Fibroblast of skin of left biceps (primary cell): ENCODE measurements around the gene TMC5.
"Not testable (repeated sequence)": the region's sequence is repeated elsewhere in the genome, so short reads cannot be mapped to it uniquely, and the experiment has no call there.

ENCODE experiments used
- DNase-seq, 2 experiments: peaks; one replicate each; pipeline ENCODE4 v3.0.0-alpha.2; 2013; ENCODE audit warnings: low read depth in 2 of 2

Gene TMC5

GRCh38 chr16:19406891-19407491 is 10.7 kb upstream of the TMC5 start:
- DNase-seq, result no peak

GRCh38 chr16:19410435-19411171 is 7.1 kb upstream of the TMC5 start:
- DNase-seq, result no peak

GRCh38 chr16:19411298-19411697 is 6.4 kb upstream of the TMC5 start:
- DNase-seq, result no peak

- not testable (repeated sequence) for DNase-seq
Observed at GRCh38 chr16:19412055-19412454, 5.6 kb upstream of the TMC5 start.

- DNase-seq, result no peak
Observed at GRCh38 chr16:19415461-19415860, 2.2 kb upstream of the TMC5 start.

- DNase-seq, result no peak
Observed at GRCh38 chr16:19415918-19416317, 1.8 kb upstream of the TMC5 start.

- DNase-seq, result no peak
Observed at GRCh38 chr16:19418200-19418599, 517 bp downstream of the TMC5 start.

GRCh38 chr16:19419698-19420075 is 2.0 kb downstream of the TMC5 start:
- no peak for DNase-seq

- DNase-seq, result no peak
Observed at GRCh38 chr16:19424478-19424877, 6.8 kb downstream of the TMC5 start.

GRCh38 chr16:19430345-19430744 is 12.7 kb downstream of the TMC5 start:
- no peak for DNase-seq

- no peak for DNase-seq
Observed at GRCh38 chr16:19431636-19432340, 14.1 kb downstream of the TMC5 start.

- no peak for DNase-seq
Observed at GRCh38 chr16:19432429-19432828, 14.7 kb downstream of the TMC5 start.

GRCh38 chr16:19434584-19434983 is 16.9 kb downstream of the TMC5 start:
- DNase-seq, result no peak

- no peak for DNase-seq
Observed at GRCh38 chr16:19436540-19436939, 18.9 kb downstream of the TMC5 start.

GRCh38 chr16:19437280-19437679 is 19.6 kb downstream of the TMC5 start:
- no peak for DNase-seq

GRCh38 chr16:19438739-19439138 is 21.1 kb downstream of the TMC5 start:
- DNase-seq, result no peak

GRCh38 chr16:19439483-19439882 is 21.8 kb downstream of the TMC5 start:
- DNase-seq, result no peak

GRCh38 chr16:19443659-19444058 is 26.0 kb downstream of the TMC5 start:
- DNase-seq, result no peak

GRCh38 chr16:19446300-19446846 is 28.7 kb downstream of the TMC5 start:
- no peak for DNase-seq

- no peak for DNase-seq
Observed at GRCh38 chr16:19446886-19447285, 29.2 kb downstream of the TMC5 start.

- no peak for DNase-seq
Observed at GRCh38 chr16:19450186-19450585, 32.5 kb downstream of the TMC5 start.

GRCh38 chr16:19458722-19459379 is 41.2 kb downstream of the TMC5 start:
- DNase-seq, result no peak
